Activated naive CD8-positive, alpha-beta T cell treated with anti-CD3 and anti-CD28 coated beads, Interleukin-2, amount 10 ng/mL, durations not matched to agents 7 days and 5 days (primary cell): Measurements from ENCODE around the gene RALBP1. TPM values are rescaled to one million over a fixed set of nuclear protein-coding genes. Genes with fewer than 3 reads are reported as not detected.

Source experiments
- ATAC-seq: fragments of 150-1000 bp; cut with Tn5 transposase; one replicate; pipeline ENCODE4 v1.10.0; 2021; ENCODE audit warnings: low read depth, moderate library complexity
- POLR2A ChIA-PET: fragments of 350-600 bp; sonication (Branson Sonifier 250); formaldehyde crosslinking; loops from one replicate; lab custom pipeline; 2021; ENCODE audit warnings: antibody characterized with exemption; lab: Charles Lee
- DNase-seq: peaks from one replicate; pipeline ENCODE4 v3.0.0; 2021
- H3K27ac Mint-ChIP-seq: one replicate; pipeline ENCODE4 v1.8.0; 2022; ENCODE audit warnings: mild to moderate bottlenecking, mixed read lengths
- H3K27me3 Mint-ChIP-seq: one replicate; pipeline ENCODE4 v1.8.0; 2022; ENCODE audit warnings: mild to moderate bottlenecking, moderate library complexity, mixed read lengths
- H3K36me3 Mint-ChIP-seq: one replicate; pipeline ENCODE4 v1.8.0; 2021; ENCODE audit warnings: mild to moderate bottlenecking, mixed read lengths
- H3K4me1 Mint-ChIP-seq: one replicate; pipeline ENCODE4 v1.8.0; 2021; ENCODE audit warnings: mixed read lengths
- H3K4me3 Mint-ChIP-seq: one replicate; pipeline ENCODE4 v1.8.0; 2022; ENCODE audit warnings: mild to moderate bottlenecking, moderate library complexity, mixed read lengths
- H3K9me3 Mint-ChIP-seq: one replicate; pipeline ENCODE4 v1.8.0; 2021; ENCODE audit warnings: mixed read lengths
- total RNA-seq, 2 experiments: library from RNA; stranded (reverse); gene quantifications; one replicate each; pipeline ENCODE4 v1.2.3, GENCODE V29; 2021

RALBP1 gene
- total RNA-seq, 2 experiments from 2014 or later: 58.9 to 60.0 TPM

DNA sequence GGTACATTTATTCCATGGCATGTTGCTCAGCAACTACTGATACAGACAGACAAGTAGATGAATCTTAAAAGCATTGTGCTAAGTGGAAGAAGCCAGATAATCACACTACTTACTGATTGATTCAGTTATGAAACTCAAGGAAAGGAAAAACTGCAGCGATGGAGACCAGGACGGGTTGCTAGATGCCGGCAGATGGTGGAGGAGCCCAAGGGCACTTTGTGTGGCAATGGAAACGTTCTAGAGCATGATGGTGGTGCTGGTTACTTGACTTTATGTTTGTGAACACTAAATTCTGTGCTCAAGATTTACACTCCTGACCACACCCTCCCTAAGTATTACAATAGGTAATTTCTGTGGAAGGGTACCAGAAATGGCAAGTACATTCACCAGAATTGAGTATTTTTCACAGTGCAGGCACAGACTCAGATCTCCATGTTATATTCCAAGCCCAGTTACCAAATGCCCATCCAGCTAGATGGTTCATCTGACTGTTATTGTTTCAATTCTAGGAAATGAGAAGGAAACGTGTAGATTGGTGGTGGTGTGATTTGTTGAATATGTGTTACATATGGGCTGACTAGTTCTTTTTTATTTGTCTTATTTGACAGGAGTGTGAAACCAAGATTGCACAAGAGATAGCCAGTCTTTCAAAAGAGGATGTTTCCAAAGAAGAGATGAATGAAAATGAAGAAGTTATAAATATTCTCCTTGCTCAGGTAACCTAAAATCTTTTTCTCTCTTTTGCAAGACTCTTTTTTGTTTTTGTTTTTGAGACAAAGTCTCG lies 55.1 kb downstream of the RALBP1 start:
- DNase-seq: no peak

DNA sequence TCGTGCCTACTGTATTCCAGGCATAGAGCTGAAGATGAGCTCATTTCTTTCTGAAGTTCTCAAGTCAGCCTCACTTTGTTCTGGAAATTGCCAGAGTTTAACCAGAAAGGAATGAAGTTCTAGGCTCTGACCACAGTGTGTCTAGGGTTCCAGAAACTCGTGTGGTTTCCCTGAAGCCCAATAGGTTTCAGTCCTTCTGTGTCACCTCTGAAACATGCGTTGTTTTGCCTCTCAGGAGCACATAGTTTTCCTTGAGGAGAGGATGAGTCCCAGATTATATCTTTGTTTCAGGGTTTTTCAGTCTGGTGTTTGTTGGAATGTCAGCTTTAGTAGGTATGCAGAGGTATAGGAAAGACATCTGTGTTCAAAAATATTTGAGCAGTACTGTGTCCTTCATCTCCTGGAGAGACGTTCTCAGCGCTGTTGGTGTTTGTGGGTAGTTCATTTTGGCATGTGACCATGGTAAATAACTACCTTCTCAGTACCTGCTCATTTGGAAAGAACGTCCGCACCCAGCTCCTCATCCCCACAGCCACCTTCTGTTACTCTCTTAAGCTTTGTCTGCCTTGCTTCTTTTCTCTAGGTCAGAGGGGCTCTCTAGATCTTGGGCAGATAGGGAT lies 56.6 kb downstream of the RALBP1 start:
- POLR2A ChIA-PET: no interaction called here
- no peak overlapping the region for H3K27ac Mint-ChIP-seq

More for the DNA sequence above, 55.1 kb downstream of the RALBP1 start:
- POLR2A ChIA-PET: no interaction called here
- no peak for ATAC-seq
- Mint-ChIP-seq H3K27ac (no peak overlapping the region), H3K9me3 (peaks cover 2% of the 10 kb centered on the region), H3K4me3 (no peak overlapping the region), H3K36me3 (peaks cover 46% of the 10 kb centered on the region), H3K27me3 (no peaks in the 10 kb centered on the region), H3K4me1 (peaks cover 6% of the 10 kb centered on the region)

DNA sequence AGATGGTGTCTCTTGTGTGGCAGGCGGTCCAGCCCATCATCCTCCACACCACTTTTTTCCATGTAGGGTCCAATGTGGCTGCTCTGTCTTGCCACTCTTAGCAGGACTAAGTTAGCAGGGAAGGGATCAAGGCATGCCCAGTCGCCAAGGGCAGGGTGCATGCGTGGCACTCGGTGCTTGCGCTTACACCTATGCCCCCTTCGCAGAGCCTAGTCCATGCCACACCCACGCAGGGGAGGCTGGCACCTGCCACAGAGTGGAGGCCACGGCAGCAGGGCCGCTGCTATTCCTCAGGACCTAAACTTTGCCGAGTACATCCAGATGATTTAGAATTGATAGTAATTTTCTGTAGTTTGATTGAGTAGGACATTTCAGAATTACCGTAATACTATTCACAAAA lies 59.5 kb downstream of the RALBP1 start:
- Mint-ChIP-seq H3K36me3 (peaks cover 20% of the 10 kb centered on the region), H3K4me3 (no peak overlapping the region), H3K27ac (no peak overlapping the region), H3K9me3 (no peaks in the 10 kb centered on the region), H3K27me3 (no peaks in the 10 kb centered on the region), H3K4me1 (peaks cover 6% of the 10 kb centered on the region)
- no peak for DNase-seq
- no peak for ATAC-seq
- POLR2A ChIA-PET: no interaction called here

More for the DNA sequence above, 56.6 kb downstream of the RALBP1 start:
- H3K36me3 Mint-ChIP-seq: peaks cover 39% of the 10 kb centered on the region
- no peak for DNase-seq
- H3K4me1 Mint-ChIP-seq: peaks cover 6% of the 10 kb centered on the region
- no peak overlapping the region for H3K4me3 Mint-ChIP-seq
- H3K9me3 Mint-ChIP-seq: peaks cover 2% of the 10 kb centered on the region
- no peaks in the 10 kb centered on the region for H3K27me3 Mint-ChIP-seq
- ATAC-seq: no peak

DNA sequence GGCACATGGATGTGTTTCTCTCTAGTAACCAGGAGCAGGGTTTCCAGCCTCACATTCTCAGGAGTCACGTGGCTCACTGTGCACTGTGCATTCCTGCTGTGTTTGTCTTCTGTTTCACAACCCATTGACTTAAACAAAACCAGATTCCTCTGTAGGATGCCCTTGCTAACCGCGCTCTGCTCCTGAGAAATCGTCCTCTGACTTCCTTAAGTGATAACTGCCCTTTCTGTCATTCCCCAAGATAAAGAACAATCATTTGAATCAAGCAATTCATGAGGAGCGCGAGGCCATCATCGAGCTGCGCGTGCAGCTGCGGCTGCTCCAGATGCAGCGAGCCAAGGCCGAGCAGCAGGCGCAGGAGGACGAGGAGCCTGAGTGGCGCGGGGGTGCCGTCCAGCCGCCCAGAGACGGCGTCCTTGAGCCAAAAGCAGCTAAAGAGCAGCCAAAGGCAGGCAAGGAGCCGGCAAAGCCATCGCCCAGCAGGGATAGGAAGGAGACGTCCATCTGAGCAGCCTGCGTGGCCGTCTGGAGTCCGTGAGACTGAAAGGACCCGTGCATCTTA lies 60.2 kb downstream of the RALBP1 start:
- H3K36me3 Mint-ChIP-seq: peaks cover 14% of the 10 kb centered on the region

DNA sequence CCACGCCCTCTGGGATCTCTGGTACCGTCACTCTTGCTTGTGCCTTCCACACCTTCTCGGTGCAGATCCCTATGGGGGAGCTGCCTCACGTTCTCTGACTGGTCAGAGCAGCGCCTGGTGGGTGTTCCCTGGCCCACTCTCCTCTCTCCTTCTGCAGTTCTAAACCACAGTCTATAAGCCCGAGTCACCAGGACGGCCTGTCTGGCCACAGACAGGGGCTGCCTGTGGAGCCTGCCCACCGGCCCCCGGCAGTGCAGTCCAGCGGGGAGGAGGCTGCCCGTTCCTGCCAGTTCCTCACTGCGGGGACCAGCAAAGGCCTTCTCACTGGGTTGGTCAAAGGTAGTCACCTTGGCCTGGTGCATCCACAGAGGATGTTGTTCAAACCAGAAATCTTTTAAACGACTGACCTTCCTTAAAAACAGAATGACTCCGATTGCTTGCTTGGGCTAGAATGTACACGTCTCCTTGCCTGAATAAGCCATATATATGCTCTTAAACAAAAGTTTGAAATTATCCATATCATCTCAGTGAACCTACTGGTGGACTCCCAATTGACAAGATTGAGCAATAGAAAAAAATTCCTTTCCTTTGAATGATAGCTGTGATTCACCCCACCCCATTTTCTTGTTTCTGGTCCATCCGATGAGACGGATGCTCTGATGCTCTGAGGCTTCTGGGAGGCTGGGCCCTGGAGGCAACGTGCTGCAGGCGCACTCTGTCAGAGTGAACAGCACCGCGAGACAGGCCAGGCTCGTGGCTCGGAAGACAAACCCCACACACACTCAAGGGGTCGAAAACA lies 61.2 kb downstream of the RALBP1 start:
- H3K36me3 Mint-ChIP-seq: peaks cover 13% of the 10 kb centered on the region
- no peak overlapping the region for H3K4me3 Mint-ChIP-seq
- H3K9me3 Mint-ChIP-seq: no peaks in the 10 kb centered on the region
- H3K4me1 Mint-ChIP-seq: no peaks in the 10 kb centered on the region
- POLR2A ChIA-PET: no interaction called here
- DNase-seq: no peak
- no peak for ATAC-seq
- no peak overlapping the region for H3K27ac Mint-ChIP-seq
- H3K27me3 Mint-ChIP-seq: no peaks in the 10 kb centered on the region

More for the DNA sequence above, 60.2 kb downstream of the RALBP1 start:
- POLR2A ChIA-PET: no interaction called here
- DNase-seq: no peak
- H3K9me3 Mint-ChIP-seq: no peaks in the 10 kb centered on the region
- no peak overlapping the region for H3K27ac Mint-ChIP-seq
- H3K4me3 Mint-ChIP-seq: no peak overlapping the region
- H3K27me3 Mint-ChIP-seq: no peaks in the 10 kb centered on the region
- H3K4me1 Mint-ChIP-seq: peaks cover 2% of the 10 kb centered on the region
- ATAC-seq: no peak

DNA sequence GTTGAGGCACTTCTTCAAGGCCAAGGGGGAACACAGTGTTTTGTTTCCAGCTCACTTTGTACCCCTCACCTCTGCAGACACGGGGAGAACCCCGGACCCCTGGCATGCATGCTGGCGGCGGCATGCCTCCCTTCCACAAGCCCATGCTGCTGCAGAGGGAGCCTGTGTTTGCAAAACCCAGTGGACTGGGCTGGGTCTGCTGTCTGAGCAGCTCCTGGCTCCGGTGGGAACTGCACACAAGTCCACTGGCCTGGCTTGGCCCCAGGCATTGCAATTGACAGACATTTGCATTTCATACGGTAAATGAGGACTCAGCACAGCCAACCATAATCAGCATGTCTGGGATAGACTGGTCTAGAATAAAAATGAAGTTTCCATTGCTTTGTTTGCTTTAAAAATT lies 62.4 kb downstream of the RALBP1 start:
- Mint-ChIP-seq H3K27ac (no peak overlapping the region), H3K4me1 (no peaks in the 10 kb centered on the region), H3K27me3 (no peaks in the 10 kb centered on the region), H3K9me3 (no peaks in the 10 kb centered on the region), H3K4me3 (no peak overlapping the region), H3K36me3 (peaks cover 15% of the 10 kb centered on the region)
- ATAC-seq: no peak
- no peak for DNase-seq
- POLR2A ChIA-PET: no interaction called here

DNA sequence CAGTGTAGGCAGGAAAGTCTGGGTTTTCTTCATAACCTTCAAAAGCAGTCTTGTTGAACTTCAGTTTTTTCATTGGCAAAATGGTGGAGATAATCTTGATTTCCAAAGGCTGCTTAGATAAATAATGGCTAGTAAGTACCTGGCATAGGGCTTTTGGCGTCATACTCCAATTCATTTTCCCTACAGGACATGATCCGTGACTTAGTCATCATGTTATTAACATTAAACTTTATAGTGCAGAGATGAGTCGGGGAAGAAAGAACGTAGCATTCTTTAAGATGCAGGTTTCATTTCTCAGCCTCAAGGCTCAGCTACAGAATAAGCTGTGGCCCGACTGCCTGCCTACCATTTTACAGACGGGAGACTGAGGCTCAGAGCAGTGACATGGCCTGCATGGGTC lies 64.0 kb downstream of the RALBP1 start:
- no peak for DNase-seq
- Mint-ChIP-seq H3K27ac (no peak overlapping the region), H3K9me3 (no peaks in the 10 kb centered on the region), H3K27me3 (no peaks in the 10 kb centered on the region), H3K36me3 (peaks cover 9% of the 10 kb centered on the region), H3K4me3 (no peak overlapping the region), H3K4me1 (peaks cover 2% of the 10 kb centered on the region)
- POLR2A ChIA-PET: no interaction called here
- no peak for ATAC-seq

DNA sequence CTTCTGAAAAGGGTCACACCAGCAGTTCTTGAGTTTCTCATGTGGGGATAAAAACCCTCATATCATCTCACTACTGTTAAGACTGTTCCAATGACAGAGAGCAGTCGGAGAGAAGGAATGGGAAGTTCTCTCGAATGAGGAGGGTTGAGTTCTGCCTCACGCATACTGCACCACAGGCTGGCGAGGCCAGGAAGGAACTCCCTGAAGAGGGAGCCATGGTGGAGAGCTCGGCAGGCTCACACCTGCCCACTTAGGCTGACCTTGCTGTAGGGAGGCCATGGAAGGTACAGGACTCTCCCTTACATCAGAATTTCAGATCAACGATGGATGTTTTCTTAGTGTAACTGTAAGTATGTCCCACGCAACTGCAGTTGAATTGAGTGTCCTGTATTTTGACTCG lies 64.6 kb downstream of the RALBP1 start:
- Mint-ChIP-seq H3K4me3 (no peak overlapping the region), H3K27ac (no peak overlapping the region), H3K4me1 (peaks cover 2% of the 10 kb centered on the region), H3K27me3 (no peaks in the 10 kb centered on the region), H3K36me3 (peaks cover 9% of the 10 kb centered on the region), H3K9me3 (no peaks in the 10 kb centered on the region)
- DNase-seq (no peak), ATAC-seq (no peak)
- POLR2A ChIA-PET: no interaction called here

DNA sequence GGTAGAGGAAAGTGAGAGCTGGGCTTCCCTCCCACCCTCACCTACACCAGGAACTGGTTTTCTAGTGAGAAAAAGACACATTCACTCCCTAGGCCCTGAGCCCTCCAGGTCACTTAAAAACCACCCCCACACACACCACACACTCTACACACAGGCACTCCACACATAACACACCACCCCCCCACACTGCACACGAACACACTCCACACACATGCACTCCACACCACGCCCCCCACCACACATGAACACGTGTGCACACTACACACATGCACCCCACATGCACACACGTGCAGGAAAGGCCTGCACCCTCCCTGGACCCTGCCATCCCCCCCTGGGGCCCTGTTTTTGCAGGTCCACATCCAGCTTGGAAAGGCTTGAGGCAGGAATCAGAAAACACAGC lies 67.6 kb downstream of the RALBP1 start:
- no peaks in the 10 kb centered on the region for H3K9me3 Mint-ChIP-seq
- POLR2A ChIA-PET: no interaction called here
- H3K4me3 Mint-ChIP-seq: no peak overlapping the region
- H3K27ac Mint-ChIP-seq: no peak overlapping the region
- H3K27me3 Mint-ChIP-seq: no peaks in the 10 kb centered on the region
- DNase-seq: no peak
- ATAC-seq: no peak
- peaks cover 7% of the 10 kb centered on the region for H3K36me3 Mint-ChIP-seq
- peaks cover 2% of the 10 kb centered on the region for H3K4me1 Mint-ChIP-seq

DNA sequence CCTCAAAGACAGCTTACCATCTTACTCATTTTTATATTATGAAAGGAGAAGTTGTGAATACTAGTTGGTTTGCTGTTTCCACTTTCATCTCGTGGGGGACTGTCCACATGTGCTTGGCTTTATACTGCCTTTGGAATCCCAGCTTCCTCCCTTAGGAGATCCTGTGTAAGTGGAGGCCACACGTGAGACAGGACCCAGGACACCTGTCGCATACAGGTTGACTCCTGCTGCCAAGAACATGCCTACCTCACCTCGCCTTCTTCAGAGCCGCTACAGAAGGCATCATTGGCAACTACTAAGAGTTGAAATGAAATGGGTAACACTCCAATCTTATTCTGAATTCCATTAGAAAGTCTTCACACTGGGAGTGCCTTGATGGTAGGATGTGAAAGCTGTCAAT lies 69.7 kb downstream of the RALBP1 start:
- Mint-ChIP-seq H3K4me3 (no peak overlapping the region), H3K4me1 (peaks cover 2% of the 10 kb centered on the region), H3K27ac (no peak overlapping the region), H3K9me3 (no peaks in the 10 kb centered on the region), H3K27me3 (no peaks in the 10 kb centered on the region), H3K36me3 (peaks cover 7% of the 10 kb centered on the region)
- ATAC-seq (no peak), DNase-seq (no peak)
- POLR2A ChIA-PET: no interaction called here

DNA sequence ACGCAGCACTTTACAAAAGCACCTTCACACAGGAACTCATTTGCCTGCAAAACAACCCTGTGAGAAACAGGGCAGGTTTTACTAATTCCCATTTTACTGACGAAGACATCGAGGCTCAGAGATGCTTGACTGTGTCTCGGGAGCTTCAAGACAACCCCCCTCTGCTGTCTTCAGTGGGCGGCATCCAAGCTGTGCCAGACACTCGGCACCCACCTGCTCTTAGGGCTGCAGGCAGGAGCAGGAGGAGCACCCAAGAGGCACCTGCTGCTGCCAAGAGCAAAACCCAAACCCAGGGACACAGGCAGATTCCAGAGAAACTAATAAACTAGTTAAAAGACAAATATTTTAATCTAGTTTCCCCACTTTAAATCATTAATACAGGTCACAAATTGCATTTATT lies 71.2 kb downstream of the RALBP1 start:
- Mint-ChIP-seq H3K4me1 (peaks cover 2% of the 10 kb centered on the region), H3K27ac (no peak overlapping the region), H3K4me3 (no peak overlapping the region), H3K9me3 (no peaks in the 10 kb centered on the region), H3K36me3 (peaks cover 7% of the 10 kb centered on the region), H3K27me3 (no peaks in the 10 kb centered on the region)
- POLR2A ChIA-PET: no interaction called here
- ATAC-seq: no peak
- DNase-seq: no peak

DNA sequence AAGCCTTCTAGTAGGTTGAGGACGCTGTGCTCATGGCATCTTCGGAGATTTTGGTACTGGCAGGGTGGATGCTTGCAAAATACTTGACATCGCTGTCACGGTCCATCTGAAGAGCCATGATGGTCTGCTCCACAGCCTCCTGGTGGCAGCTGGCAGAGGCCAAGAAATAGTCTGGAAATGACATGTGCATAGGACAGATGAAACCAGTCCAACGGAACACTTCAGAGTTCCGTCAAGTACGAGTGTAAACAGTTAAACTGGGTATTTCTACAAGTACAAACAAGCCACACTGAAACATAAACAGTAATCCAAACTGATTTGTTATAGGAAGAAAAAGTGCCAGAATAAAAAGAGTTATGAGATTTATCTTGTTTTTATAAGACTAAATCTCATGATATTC lies 72.5 kb downstream of the RALBP1 start:
- H3K4me3 Mint-ChIP-seq: no peak overlapping the region
- ATAC-seq (no peak), DNase-seq (no peak)
- no peaks in the 10 kb centered on the region for H3K27me3 Mint-ChIP-seq
- H3K36me3 Mint-ChIP-seq: peaks cover 12% of the 10 kb centered on the region
- no peak overlapping the region for H3K27ac Mint-ChIP-seq
- H3K9me3 Mint-ChIP-seq: no peaks in the 10 kb centered on the region
- POLR2A ChIA-PET: no interaction called here
- peaks cover 2% of the 10 kb centered on the region for H3K4me1 Mint-ChIP-seq

DNA sequence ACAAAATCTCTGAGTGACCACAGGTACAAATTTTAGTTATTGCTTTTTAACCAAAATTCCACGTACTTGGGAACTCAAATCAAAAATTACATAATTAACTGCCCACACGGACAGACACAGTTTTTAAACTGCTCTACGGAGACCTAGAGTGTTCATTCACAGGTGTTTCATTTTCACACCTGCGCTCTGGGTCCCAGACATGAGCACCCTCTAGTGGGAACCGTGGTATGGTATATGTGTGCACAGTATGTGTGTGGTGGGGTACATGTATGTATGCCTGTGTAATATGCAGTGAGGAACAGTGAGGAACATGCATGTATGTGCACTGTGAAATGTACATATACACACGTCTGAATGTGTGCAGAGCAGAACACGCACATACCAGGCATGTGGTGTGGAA lies 74.1 kb downstream of the RALBP1 start:
- no peaks in the 10 kb centered on the region for H3K27me3 Mint-ChIP-seq
- H3K27ac Mint-ChIP-seq: no peak overlapping the region
- no peak overlapping the region for H3K4me3 Mint-ChIP-seq
- DNase-seq (no peak), ATAC-seq (no peak)
- H3K9me3 Mint-ChIP-seq: no peaks in the 10 kb centered on the region
- no peaks in the 10 kb centered on the region for H3K4me1 Mint-ChIP-seq
- H3K36me3 Mint-ChIP-seq: peaks cover 17% of the 10 kb centered on the region
- POLR2A ChIA-PET: interaction anchor here (0.6 kb wide), 1 partner anchor 403 kb away, joined by 3 read pairs; no protein-coding TSS in a partner anchor
